ENCODE results near the gene KCNK2. TPM values are rescaled to one million over a fixed set of nuclear protein-coding genes. Genes with fewer than 3 reads are reported as not detected.

Gene KCNK2
- total RNA-seq, 1 experiment from 2014 or later, result 0.44 TPM

DNA sequence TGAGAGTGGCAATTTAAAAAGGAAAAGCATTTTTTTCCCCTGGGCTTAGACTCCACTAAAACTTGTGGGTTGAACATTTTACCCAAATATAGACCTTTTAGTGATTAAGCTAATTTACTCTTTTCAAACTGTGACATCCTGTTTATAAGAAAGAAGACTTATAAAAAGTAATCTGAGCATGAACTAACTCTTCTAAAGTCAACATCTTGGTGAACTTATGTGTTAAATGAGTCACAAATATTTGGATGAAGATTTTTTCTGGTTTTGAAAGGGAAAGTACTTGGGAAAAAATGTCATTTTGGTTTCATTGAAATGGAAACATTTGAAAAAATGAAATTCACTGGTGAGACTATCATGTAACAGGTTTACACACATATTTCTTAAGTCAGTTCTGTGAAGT, 109.8 kb downstream of the KCNK2 start:
- no peak overlapping the region for H3K56ac ChIP-seq (ENCODE audit: insufficient read length, low read depth, low read length)
- H3T11ph ChIP-seq (ENCODE audit: low read length), result no peak overlapping the region
- H3K18ac ChIP-seq (ENCODE audit: insufficient read length, low read depth, low read length), result no peak overlapping the region
- H3K27ac ChIP-seq (ENCODE audit: insufficient read length, low read depth, low read length), result no peak overlapping the region
- Mint-ChIP-seq H3K36me3 (ENCODE audit: insufficient read depth in 1 of 3, low read depth in 3 of 3) (no peaks in the 10 kb centered on the region), H3K27me3 (ENCODE audit: low read depth) (no peaks in the 10 kb centered on the region), H3K4me3 (no peak overlapping the region), H3K4me1 (no peaks in the 10 kb centered on the region), H3K9me3 (no peaks in the 10 kb centered on the region; a peak in 1 of 5 replicates), H3K27ac (no peak overlapping the region)
- no peaks in the 10 kb centered on the region for H4K20me1 ChIP-seq (ENCODE audit: control insufficient read depth, insufficient read depth, insufficient read length)
- no peak overlapping the region for H4K5ac ChIP-seq (ENCODE audit: insufficient read length, low read depth, low read length)
- no peak overlapping the region for H3K14ac ChIP-seq (ENCODE audit: insufficient read depth, low read length)
- no peak overlapping the region for H2BK15ac ChIP-seq (ENCODE audit: low read depth, low read length)
- H2BK5ac ChIP-seq (ENCODE audit: insufficient read length, low read length), result no peak overlapping the region
- no peak for DNase-seq
- H3K79me1 ChIP-seq (ENCODE audit: insufficient read depth, low read depth, low read length, poor library complexity, severe bottlenecking), result no peaks in the 10 kb centered on the region
- no peak overlapping the region for H3K9ac ChIP-seq (ENCODE audit: extremely low read depth, insufficient read length, low read length)
- H4K8ac ChIP-seq (replicated peaks; ENCODE audit: insufficient read length, low read depth, low read length), result no peak overlapping the region
- no peaks in the 10 kb centered on the region for H3K27me3 ChIP-seq (ENCODE audit: insufficient read depth, low read length)
- no peak overlapping the region for H2BK12ac ChIP-seq (ENCODE audit: insufficient read length, low read depth, low read length)
- H3K4me1 ChIP-seq (ENCODE audit: insufficient read depth, low read length), result no peaks in the 10 kb centered on the region
- no peak overlapping the region for H3K23ac ChIP-seq (ENCODE audit: insufficient read length, low read depth, low read length)
- H2AFZ ChIP-seq (ENCODE audit: low read length), result no peak overlapping the region
- H3K4ac ChIP-seq (ENCODE audit: low read depth, low read length), result no peak overlapping the region
- H3K9me3 ChIP-seq (ENCODE audit: control insufficient read depth, low read depth, low read length), result no peaks in the 10 kb centered on the region
- H4K91ac ChIP-seq (ENCODE audit: insufficient read length, low read depth, low read length), result no peak overlapping the region
- H2AK5ac ChIP-seq (ENCODE audit: insufficient read length, low read length), result no peak overlapping the region
- TF ChIP-seq, protein P1, sequence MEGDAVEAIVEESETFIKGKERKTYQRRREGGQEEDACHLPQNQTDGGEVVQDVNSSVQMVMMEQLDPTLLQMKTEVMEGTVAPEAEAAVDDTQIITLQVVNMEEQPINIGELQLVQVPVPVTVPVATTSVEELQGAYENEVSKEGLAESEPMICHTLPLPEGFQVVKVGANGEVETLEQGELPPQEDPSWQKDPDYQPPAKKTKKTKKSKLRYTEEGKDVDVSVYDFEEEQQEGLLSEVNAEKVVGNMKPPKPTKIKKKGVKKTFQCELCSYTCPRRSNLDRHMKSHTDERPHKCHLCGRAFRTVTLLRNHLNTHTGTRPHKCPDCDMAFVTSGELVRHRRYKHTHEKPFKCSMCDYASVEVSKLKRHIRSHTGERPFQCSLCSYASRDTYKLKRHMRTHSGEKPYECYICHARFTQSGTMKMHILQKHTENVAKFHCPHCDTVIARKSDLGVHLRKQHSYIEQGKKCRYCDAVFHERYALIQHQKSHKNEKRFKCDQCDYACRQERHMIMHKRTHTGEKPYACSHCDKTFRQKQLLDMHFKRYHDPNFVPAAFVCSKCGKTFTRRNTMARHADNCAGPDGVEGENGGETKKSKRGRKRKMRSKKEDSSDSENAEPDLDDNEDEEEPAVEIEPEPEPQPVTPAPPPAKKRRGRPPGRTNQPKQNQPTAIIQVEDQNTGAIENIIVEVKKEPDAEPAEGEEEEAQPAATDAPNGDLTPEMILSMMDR (conservative IDR thresholded peaks at IDR 0.05), result no peak
- H3K23me2 ChIP-seq (ENCODE audit: insufficient read length, low read depth, low read length, poor library complexity, severe bottlenecking), result no peaks in the 10 kb centered on the region
- no peak overlapping the region for H3K4me2 ChIP-seq (ENCODE audit: insufficient read depth, insufficient read length, low read length)
- no peak overlapping the region for H2BK20ac ChIP-seq (ENCODE audit: low read depth, low read length, poor library complexity, severe bottlenecking)
- no peaks in the 10 kb centered on the region for H3K79me2 ChIP-seq (ENCODE audit: insufficient read depth, low read length)
- H2BK120ac ChIP-seq (ENCODE audit: low read depth, low read length, poor library complexity, severe bottlenecking), result no peak overlapping the region
